ENCODE results near the gene COL18A1. TPM values are rescaled to one million over a fixed set of nuclear protein-coding genes. Genes with fewer than 3 reads are reported as not detected.

COL18A1 gene
- total and polyA plus RNA-seq, 4 donors = 44.9 to 308 (median 232) TPM

DNA sequence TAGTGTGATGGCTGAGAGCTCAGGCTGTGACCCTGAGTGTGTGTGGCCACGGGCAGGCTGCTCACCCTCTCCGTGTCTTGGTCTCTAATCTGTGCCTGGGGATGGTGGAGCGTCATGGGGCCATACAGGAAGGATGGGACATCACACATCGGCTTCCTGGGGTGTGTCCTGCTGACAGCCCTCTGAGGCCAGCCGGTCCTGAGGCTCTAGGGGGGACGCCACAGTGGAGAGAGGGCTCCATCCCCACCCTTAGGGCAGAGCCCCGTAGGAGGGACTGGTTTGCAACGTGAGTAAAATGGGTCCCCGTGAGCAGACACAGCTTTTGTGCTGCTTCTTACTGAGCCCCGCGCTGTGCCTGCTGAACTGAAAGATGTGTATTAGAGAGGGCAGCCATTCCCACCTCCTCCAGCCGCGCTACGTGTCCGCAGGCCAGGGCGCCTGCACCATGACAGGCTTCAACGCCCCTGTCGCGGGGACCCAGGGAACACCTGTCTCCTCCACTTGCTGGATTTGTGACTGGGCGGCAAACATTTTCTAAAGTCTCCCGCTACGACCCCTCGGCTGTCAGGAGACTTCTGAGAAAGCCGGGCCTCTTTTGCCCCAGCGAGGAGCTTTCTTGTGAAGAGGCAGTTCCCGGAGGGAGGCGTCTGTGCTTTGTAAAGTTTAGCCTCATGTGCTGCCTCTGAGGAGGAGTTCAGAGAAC is 8.1 kb downstream of the COL18A1 start:
- no peak for DNase-seq (ENCODE audit: low spot score)
- WGBS = 79% methylated on average over 27 of the region's 27 CpGs
- H3K4me1 ChIP-seq (ENCODE audit: control insufficient read depth in 4 of 4, insufficient read depth in 4 of 4, low read length in 3 of 4) = peaks cover 20 to 30% (median 27%) of the 10 kb centered on the region in 4 donors

DNA sequence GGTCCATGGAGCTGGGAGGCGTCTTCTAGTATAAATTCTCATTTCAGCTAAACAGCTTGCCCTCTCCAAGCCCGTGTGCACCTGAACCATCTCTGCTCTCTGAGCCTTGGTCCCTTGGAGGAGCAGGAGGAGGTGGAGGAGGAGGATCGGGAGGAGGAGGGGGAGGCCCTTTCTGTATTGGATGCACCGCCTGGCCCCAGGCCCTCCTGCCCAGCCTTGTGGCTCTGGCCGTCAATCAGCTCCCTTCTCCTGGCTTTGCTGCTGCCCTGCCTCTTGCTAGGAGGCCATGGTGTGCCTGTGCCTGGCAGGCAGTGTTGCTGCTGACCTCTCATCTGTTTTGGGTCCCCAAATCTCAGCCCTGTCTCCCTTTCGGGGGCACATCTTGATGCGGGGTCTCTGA is 9.0 kb downstream of the COL18A1 start:
- Histone ChIP-seq H3K4me3 (ENCODE audit: low read depth in 1 of 3, low read length in 3 of 3) (no peak overlapping the region), H3K27ac (ENCODE audit: low read depth in 1 of 2, low read length in 2 of 2) (no peak overlapping the region), H3K9ac (ENCODE audit: low read depth in 1 of 2, low read length in 2 of 2) (no peak overlapping the region), H3K27me3 (ENCODE audit: control insufficient read depth in 4 of 4, insufficient read depth in 4 of 4, low read length in 3 of 4) (no peaks in the 10 kb centered on the region), H3K9me3 (ENCODE audit: control insufficient read depth in 4 of 4, low read length in 3 of 4) (no peaks in the 10 kb centered on the region), H3K4me1 (ENCODE audit: control insufficient read depth in 4 of 4, insufficient read depth in 4 of 4, low read length in 3 of 4) (peaks cover 16 to 28% (median 23%) of the 10 kb centered on the region in 4 donors), H3K36me3 (ENCODE audit: control insufficient read depth in 4 of 4, insufficient read depth in 3 of 4, low read depth in 1 of 4, low read length in 3 of 4) (no peaks in the 10 kb centered on the region)
- DNase-seq (ENCODE audit: low spot score) = peak; percentile 32
- TF ChIP-seq SP1 (IDR thresholded peaks at IDR 0.05) = no peak
- WGBS = 90% methylated on average over 7 of the region's 7 CpGs

More for the DNA sequence above, 8.1 kb downstream of the COL18A1 start:
- H3K27ac ChIP-seq (ENCODE audit: low read depth in 1 of 2, low read length in 2 of 2) = peak overlapping the region; percentile 40 to 62
- H3K4me3 ChIP-seq (ENCODE audit: low read depth in 1 of 3, low read length in 3 of 3) = no peak overlapping the region
- no peak for TF ChIP-seq HNF4A (conservative IDR thresholded peaks at IDR 0.05)
- no peak for TF ChIP-seq SP1 (IDR thresholded peaks at IDR 0.05)
- TF ChIP-seq, protein P1, sequence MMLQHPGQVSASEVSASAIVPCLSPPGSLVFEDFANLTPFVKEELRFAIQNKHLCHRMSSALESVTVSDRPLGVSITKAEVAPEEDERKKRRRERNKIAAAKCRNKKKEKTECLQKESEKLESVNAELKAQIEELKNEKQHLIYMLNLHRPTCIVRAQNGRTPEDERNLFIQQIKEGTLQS (IDR thresholded peaks at IDR 0.05) = no peak
- peak; percentile 43 for TF ChIP-seq NR2F2 (IDR thresholded peaks at IDR 0.05)
- no peak for TF ChIP-seq YY1 (IDR thresholded peaks at IDR 0.05)
- TF ChIP-seq, protein P2, sequence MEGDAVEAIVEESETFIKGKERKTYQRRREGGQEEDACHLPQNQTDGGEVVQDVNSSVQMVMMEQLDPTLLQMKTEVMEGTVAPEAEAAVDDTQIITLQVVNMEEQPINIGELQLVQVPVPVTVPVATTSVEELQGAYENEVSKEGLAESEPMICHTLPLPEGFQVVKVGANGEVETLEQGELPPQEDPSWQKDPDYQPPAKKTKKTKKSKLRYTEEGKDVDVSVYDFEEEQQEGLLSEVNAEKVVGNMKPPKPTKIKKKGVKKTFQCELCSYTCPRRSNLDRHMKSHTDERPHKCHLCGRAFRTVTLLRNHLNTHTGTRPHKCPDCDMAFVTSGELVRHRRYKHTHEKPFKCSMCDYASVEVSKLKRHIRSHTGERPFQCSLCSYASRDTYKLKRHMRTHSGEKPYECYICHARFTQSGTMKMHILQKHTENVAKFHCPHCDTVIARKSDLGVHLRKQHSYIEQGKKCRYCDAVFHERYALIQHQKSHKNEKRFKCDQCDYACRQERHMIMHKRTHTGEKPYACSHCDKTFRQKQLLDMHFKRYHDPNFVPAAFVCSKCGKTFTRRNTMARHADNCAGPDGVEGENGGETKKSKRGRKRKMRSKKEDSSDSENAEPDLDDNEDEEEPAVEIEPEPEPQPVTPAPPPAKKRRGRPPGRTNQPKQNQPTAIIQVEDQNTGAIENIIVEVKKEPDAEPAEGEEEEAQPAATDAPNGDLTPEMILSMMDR (IDR thresholded peaks at IDR 0.05; ENCODE audit: low read depth, low read length, missing input control) = no peak
- TF ChIP-seq FOXA1 (IDR thresholded peaks at IDR 0.05) = no peak
- H3K36me3 ChIP-seq (ENCODE audit: control insufficient read depth in 4 of 4, insufficient read depth in 3 of 4, low read depth in 1 of 4, low read length in 3 of 4) = no peaks in the 10 kb centered on the region
- no peaks in the 10 kb centered on the region for H3K9me3 ChIP-seq (ENCODE audit: control insufficient read depth in 4 of 4, low read length in 3 of 4)
- H3K27me3 ChIP-seq (ENCODE audit: control insufficient read depth in 4 of 4, insufficient read depth in 4 of 4, low read length in 3 of 4) = no peaks in the 10 kb centered on the region
- H3K9ac ChIP-seq (ENCODE audit: low read depth in 1 of 2, low read length in 2 of 2) = no peak overlapping the region

DNA sequence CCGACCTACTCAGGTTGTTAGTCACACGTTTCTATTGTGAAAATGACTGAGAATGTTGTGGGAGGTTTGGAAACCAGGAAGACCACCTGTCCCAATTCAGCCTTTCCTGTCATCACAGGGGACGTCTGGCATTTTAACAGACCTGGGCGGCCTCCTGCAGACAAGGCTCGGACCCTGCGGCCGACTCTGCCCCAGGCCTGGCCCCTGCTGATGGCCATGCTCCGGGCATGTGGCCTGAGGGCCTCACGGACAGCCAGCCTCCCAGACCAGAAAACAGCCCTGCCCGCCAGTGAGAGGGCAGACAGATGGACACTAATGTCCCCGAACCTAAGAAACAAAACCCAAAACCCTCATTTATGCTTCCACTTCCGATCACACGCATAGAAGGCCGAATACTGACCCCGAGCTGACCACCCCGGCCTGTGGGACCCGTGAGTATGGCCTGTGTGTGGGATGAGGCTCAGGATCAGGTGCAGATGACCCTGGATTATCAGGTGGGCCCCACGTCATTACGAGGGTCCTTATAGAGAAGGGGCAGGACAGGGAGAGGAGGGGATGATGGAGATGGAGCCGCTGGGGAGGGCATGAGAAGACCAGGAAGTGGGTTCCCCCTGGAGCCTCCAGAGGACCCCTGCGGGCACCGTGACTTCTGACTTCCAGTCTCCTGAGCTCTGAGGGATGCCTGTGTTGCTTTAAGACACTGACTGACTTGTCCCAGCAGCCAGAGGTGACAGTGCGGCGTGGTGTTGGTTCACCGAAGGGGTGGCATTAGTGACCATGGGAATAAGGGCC is 9.6 kb downstream of the COL18A1 start:
- H3K9ac ChIP-seq (ENCODE audit: low read depth in 1 of 2, low read length in 2 of 2) = no peak overlapping the region
- H3K27me3 ChIP-seq (ENCODE audit: control insufficient read depth in 4 of 4, insufficient read depth in 4 of 4, low read length in 3 of 4) = no peaks in the 10 kb centered on the region
- H3K36me3 ChIP-seq (ENCODE audit: control insufficient read depth in 4 of 4, insufficient read depth in 3 of 4, low read depth in 1 of 4, low read length in 3 of 4) = no peaks in the 10 kb centered on the region
- no peak overlapping the region for H3K4me3 ChIP-seq (ENCODE audit: low read depth in 1 of 3, low read length in 3 of 3)
- peaks cover 14 to 21% (median 16%) of the 10 kb centered on the region in 4 donors for H3K4me1 ChIP-seq (ENCODE audit: control insufficient read depth in 4 of 4, insufficient read depth in 4 of 4, low read length in 3 of 4)
- H3K9me3 ChIP-seq (ENCODE audit: control insufficient read depth in 4 of 4, low read length in 3 of 4) = no peaks in the 10 kb centered on the region
- DNase-seq (ENCODE audit: low spot score) = no peak
- no peak overlapping the region for H3K27ac ChIP-seq (ENCODE audit: low read depth in 1 of 2, low read length in 2 of 2)
- WGBS = 94% methylated on average over 25 of the region's 25 CpGs
- TF ChIP-seq, protein P3, sequence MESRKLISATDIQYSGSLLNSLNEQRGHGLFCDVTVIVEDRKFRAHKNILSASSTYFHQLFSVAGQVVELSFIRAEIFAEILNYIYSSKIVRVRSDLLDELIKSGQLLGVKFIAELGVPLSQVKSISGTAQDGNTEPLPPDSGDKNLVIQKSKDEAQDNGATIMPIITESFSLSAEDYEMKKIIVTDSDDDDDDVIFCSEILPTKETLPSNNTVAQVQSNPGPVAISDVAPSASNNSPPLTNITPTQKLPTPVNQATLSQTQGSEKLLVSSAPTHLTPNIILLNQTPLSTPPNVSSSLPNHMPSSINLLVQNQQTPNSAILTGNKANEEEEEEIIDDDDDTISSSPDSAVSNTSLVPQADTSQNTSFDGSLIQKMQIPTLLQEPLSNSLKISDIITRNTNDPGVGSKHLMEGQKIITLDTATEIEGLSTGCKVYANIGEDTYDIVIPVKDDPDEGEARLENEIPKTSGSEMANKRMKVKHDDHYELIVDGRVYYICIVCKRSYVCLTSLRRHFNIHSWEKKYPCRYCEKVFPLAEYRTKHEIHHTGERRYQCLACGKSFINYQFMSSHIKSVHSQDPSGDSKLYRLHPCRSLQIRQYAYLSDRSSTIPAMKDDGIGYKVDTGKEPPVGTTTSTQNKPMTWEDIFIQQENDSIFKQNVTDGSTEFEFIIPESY (IDR thresholded peaks at IDR 0.05) = no peak
- no peak for TF ChIP-seq NR2F2 (IDR thresholded peaks at IDR 0.05)
- TF ChIP-seq FOXA1 (IDR thresholded peaks at IDR 0.05) = no peak
- no peak for TF ChIP-seq FOXA2 (IDR thresholded peaks at IDR 0.05)
- TF ChIP-seq EGR1 (IDR thresholded peaks at IDR 0.05; ENCODE audit: low read depth in 2 of 2) = no peak
- no peak for TF ChIP-seq GABPA (IDR thresholded peaks at IDR 0.05 in 1 of 2, conservative IDR thresholded peaks at IDR 0.05 in 1 of 2)
- TF ChIP-seq SP1 (IDR thresholded peaks at IDR 0.05) = no peak
- TF ChIP-seq HNF4A (conservative IDR thresholded peaks at IDR 0.05) = no peak
- no peak for TF ChIP-seq RAD21 (IDR thresholded peaks at IDR 0.05)
- TF ChIP-seq RXRA (IDR thresholded peaks at IDR 0.05) = no peak
- TF ChIP-seq, protein P2 (IDR thresholded peaks at IDR 0.05; ENCODE audit: low read depth, low read length, missing input control) = no peak
- no peak for TF ChIP-seq TAF1 (conservative IDR thresholded peaks at IDR 0.05)
- TF ChIP-seq, protein P4, sequence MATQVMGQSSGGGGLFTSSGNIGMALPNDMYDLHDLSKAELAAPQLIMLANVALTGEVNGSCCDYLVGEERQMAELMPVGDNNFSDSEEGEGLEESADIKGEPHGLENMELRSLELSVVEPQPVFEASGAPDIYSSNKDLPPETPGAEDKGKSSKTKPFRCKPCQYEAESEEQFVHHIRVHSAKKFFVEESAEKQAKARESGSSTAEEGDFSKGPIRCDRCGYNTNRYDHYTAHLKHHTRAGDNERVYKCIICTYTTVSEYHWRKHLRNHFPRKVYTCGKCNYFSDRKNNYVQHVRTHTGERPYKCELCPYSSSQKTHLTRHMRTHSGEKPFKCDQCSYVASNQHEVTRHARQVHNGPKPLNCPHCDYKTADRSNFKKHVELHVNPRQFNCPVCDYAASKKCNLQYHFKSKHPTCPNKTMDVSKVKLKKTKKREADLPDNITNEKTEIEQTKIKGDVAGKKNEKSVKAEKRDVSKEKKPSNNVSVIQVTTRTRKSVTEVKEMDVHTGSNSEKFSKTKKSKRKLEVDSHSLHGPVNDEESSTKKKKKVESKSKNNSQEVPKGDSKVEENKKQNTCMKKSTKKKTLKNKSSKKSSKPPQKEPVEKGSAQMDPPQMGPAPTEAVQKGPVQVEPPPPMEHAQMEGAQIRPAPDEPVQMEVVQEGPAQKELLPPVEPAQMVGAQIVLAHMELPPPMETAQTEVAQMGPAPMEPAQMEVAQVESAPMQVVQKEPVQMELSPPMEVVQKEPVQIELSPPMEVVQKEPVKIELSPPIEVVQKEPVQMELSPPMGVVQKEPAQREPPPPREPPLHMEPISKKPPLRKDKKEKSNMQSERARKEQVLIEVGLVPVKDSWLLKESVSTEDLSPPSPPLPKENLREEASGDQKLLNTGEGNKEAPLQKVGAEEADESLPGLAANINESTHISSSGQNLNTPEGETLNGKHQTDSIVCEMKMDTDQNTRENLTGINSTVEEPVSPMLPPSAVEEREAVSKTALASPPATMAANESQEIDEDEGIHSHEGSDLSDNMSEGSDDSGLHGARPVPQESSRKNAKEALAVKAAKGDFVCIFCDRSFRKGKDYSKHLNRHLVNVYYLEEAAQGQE (IDR thresholded peaks at IDR 0.05) = no peak

Data from liver (tissue), 9 donors.